Left ventricle myocardium inferior (tissue), 1 donor: ENCODE data around the gene GOLGA1. TPM values are rescaled to one million over a fixed set of nuclear protein-coding genes. Genes with fewer than 3 reads are reported as not detected.

Experiments used
- DNase-seq: peaks from one replicate; pipeline ENCODE4 v3.0.0-alpha.2; 2020
- H3K27ac ChIP-seq: fragments of 200-600 bp; replicated peaks from 2 replicates; pipeline ENCODE4 v1.8.0; 2021
- H3K27me3 ChIP-seq: fragments of 200-600 bp; 2 replicates; pipeline ENCODE4 v1.8.0; 2021; ENCODE audit warnings: low read depth
- H3K36me3 ChIP-seq: fragments of 200-600 bp; 2 replicates; pipeline ENCODE4 v1.8.0; 2021
- H3K4me1 ChIP-seq: fragments of 200-600 bp; 2 replicates; pipeline ENCODE4 v1.8.0; 2021
- H3K4me3 ChIP-seq: fragments of 200-600 bp; 2 replicates; pipeline ENCODE4 v1.8.0; 2021; ENCODE audit warnings: mild to moderate bottlenecking, moderate library complexity
- H3K9me3 ChIP-seq: fragments of 200-600 bp; replicated peaks from 2 replicates; pipeline ENCODE4 v1.8.0; 2021
- CTCF ChIP-seq: fragments of 200-600 bp; IDR thresholded peaks from 2 replicates; pipeline ENCODE4 v1.8.0; 2021; ENCODE audit warnings: antibody characterized with exemption, mild to moderate bottlenecking, borderline replicate concordance
- intact Hi-C: fragments of 100-400 bp; cut with micrococcal nuclease; formaldehyde crosslinking; loops from one replicate; pipeline ENCODE4 v1.11.0; 2022
- total RNA-seq: library from RNA; stranded (reverse); fragmentation: NEBNext Ultra II Directional; extraction: Animal tissue kit (Norgen Biotek cat#: 25700); gene quantifications from one replicate; pipeline ENCODE4 v1.2.1, GENCODE V29; 2021
- donor health status: DM: no; HTN: yes; CAD: no; lungs with severe emphysema.

GOLGA1 gene
- total RNA-seq, 1 donor from 2014 or later: 17.9 TPM

- H3K27ac ChIP-seq: no peak overlapping the region
- H3K27me3 ChIP-seq: no peaks in the 10 kb centered on the region
- DNase-seq: no peak
- H3K4me1 ChIP-seq: no peaks in the 10 kb centered on the region
- intact Hi-C loops: no loop called here
- H3K9me3 ChIP-seq: no peaks in the 10 kb centered on the region
- TF ChIP-seq CTCF: no peak
- no peak overlapping the region for H3K4me3 ChIP-seq
- peaks cover 80% of the 10 kb centered on the region for H3K36me3 ChIP-seq
These were observed 27.5 kb downstream of the GOLGA1 start for GRCh38 chr9:124913378-124913777.

- no peak overlapping the region for H3K27ac ChIP-seq
- no peak for DNase-seq
- H3K4me3 ChIP-seq: no peak overlapping the region
- H3K36me3 ChIP-seq: peaks cover 75% of the 10 kb centered on the region
- H3K9me3 ChIP-seq: no peaks in the 10 kb centered on the region
- H3K4me1 ChIP-seq: no peaks in the 10 kb centered on the region
- H3K27me3 ChIP-seq: no peaks in the 10 kb centered on the region
- no peak for TF ChIP-seq CTCF
- intact Hi-C loops: no loop called here
These were observed 29.1 kb downstream of the GOLGA1 start for GRCh38 chr9:124911766-124912165.

GRCh38 chr9:124908098-124908497 is 32.8 kb downstream of the GOLGA1 start:
- Histone ChIP-seq H3K4me1 (no peaks in the 10 kb centered on the region), H3K9me3 (no peaks in the 10 kb centered on the region), H3K27ac (no peak overlapping the region), H3K36me3 (peaks cover 74% of the 10 kb centered on the region), H3K4me3 (no peak overlapping the region), H3K27me3 (no peaks in the 10 kb centered on the region)
- TF ChIP-seq CTCF: no peak
- intact Hi-C loops: no loop called here
- DNase-seq: no peak

- H3K4me1 ChIP-seq: no peaks in the 10 kb centered on the region
- H3K27me3 ChIP-seq: no peaks in the 10 kb centered on the region
- intact Hi-C loops: no loop called here
- H3K9me3 ChIP-seq: no peaks in the 10 kb centered on the region
- no peak overlapping the region for H3K4me3 ChIP-seq
- H3K27ac ChIP-seq: no peak overlapping the region
- no peak for TF ChIP-seq CTCF
- H3K36me3 ChIP-seq: peaks cover 73% of the 10 kb centered on the region
- DNase-seq: no peak
These were observed 33.9 kb downstream of the GOLGA1 start for GRCh38 chr9:124906966-124907365.

DNA sequence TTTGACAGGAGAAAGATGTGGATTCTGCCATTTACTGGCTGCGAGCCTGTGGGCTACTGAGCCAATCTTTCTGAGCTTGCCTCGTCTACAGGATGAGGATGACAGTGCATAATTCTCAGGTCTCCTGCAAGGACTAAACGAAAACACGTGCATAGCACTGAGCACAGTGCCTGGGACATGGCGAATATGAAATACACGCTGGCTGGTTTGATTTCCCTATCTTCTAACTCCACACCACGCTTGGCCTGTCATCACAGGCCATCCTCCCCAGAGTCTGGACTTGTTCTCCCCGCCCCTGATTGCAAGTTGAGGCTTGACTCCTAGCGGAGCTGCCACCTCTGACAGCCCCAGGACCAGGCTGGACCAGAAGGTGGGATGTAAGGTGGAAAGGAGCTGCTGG is 41.0 kb downstream of the GOLGA1 start:
- peaks cover 59% of the 10 kb centered on the region for H3K36me3 ChIP-seq
- no peak for TF ChIP-seq CTCF
- H3K27me3 ChIP-seq: no peaks in the 10 kb centered on the region
- no peaks in the 10 kb centered on the region for H3K9me3 ChIP-seq
- no peak for DNase-seq
- H3K4me1 ChIP-seq: no peaks in the 10 kb centered on the region
- intact Hi-C loops: no loop called here
- no peak overlapping the region for H3K4me3 ChIP-seq
- H3K27ac ChIP-seq: no peak overlapping the region
